ENCODE results near the gene ZNF670. TPM values are rescaled to one million over a fixed set of nuclear protein-coding genes. Genes with fewer than 3 reads are reported as not detected.
A peak's percentile ranks its signal among the peaks of the same experiment; 100 is the strongest.

ZNF670 gene
- total RNA-seq, 2 donors from 2014 or later, result 2.9 to 4.7 TPM

GRCh38 chr1:247087256-247087655 is 8.6 kb upstream of the ZNF670 start:
- no peak for DNase-seq (ENCODE audit: low spot score)
- intact Hi-C loops (cut with DNase I), result no loop called here
- no peaks in the 10 kb centered on the region for H3K27me3 ChIP-seq (replicated peaks; ENCODE audit: insufficient read depth)
- WGBS, result 54% methylated on average over 1 of the region's 1 CpG
- no peaks in the 10 kb centered on the region for H3K4me1 ChIP-seq (replicated peaks)
- no peaks in the 10 kb centered on the region for H3K9me3 ChIP-seq
- TF ChIP-seq POLR2AphosphoS5 (IDR thresholded peaks at IDR 0.05), result no peak
- no peak for TF ChIP-seq POLR2A (IDR thresholded peaks at IDR 0.05)
- TF ChIP-seq CTCF (IDR thresholded peaks at IDR 0.05), result no peak
- H3K36me3 ChIP-seq, result no peaks in the 10 kb centered on the region
- no peak overlapping the region for H3K27ac ChIP-seq
- no peak overlapping the region for H3K4me3 ChIP-seq

- no peaks in the 10 kb centered on the region for H3K36me3 ChIP-seq
- no peak overlapping the region for H3K4me3 ChIP-seq
- no peaks in the 10 kb centered on the region for H3K4me1 ChIP-seq (replicated peaks)
- WGBS, result 81% methylated on average over 7 of the region's 8 CpGs
- TF ChIP-seq CTCF (IDR thresholded peaks at IDR 0.05) (no peak), POLR2AphosphoS5 (IDR thresholded peaks at IDR 0.05) (no peak), POLR2A (IDR thresholded peaks at IDR 0.05) (no peak)
- no peak for DNase-seq (ENCODE audit: low spot score)
- H3K9me3 ChIP-seq, result no peaks in the 10 kb centered on the region
- intact Hi-C loops (cut with DNase I), result no loop called here
- H3K27ac ChIP-seq, result no peak overlapping the region
- H3K27me3 ChIP-seq (replicated peaks; ENCODE audit: insufficient read depth), result no peaks in the 10 kb centered on the region
Measured at GRCh38 chr1:247085310-247085709, 6.7 kb upstream of the ZNF670 start.

DNA sequence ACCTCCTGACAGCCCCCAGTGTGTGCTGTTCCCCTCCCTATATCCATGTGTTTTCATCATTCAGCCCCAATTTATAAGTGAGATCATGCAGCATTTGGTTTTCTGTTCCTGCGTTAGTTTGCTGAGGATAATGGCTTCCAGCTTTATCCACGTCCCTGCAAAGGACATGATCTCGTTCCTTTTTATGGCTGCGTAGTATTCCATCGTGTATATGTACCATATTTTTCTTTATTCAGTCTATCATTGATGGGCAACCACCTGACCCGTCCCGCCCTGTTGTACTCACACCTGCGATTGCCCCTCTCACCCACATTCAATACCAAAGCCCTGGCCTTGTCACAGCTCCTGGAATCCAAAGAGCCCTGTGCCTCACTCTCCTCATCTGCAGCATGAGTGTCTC is 6.2 kb upstream of the ZNF670 start:
- Histone ChIP-seq H3K4me3 (no peak overlapping the region), H3K36me3 (no peaks in the 10 kb centered on the region), H3K4me1 (replicated peaks) (no peaks in the 10 kb centered on the region), H3K27me3 (replicated peaks; ENCODE audit: insufficient read depth) (no peaks in the 10 kb centered on the region), H3K9me3 (no peaks in the 10 kb centered on the region), H3K27ac (no peak overlapping the region)
- intact Hi-C loops (cut with DNase I), result no loop called here
- 94% methylated on average over 8 of the region's 8 CpGs for WGBS
- TF ChIP-seq POLR2AphosphoS5 (IDR thresholded peaks at IDR 0.05) (no peak), CTCF (IDR thresholded peaks at IDR 0.05) (no peak), POLR2A (IDR thresholded peaks at IDR 0.05) (no peak)
- no peak for DNase-seq (ENCODE audit: low spot score)

DNA sequence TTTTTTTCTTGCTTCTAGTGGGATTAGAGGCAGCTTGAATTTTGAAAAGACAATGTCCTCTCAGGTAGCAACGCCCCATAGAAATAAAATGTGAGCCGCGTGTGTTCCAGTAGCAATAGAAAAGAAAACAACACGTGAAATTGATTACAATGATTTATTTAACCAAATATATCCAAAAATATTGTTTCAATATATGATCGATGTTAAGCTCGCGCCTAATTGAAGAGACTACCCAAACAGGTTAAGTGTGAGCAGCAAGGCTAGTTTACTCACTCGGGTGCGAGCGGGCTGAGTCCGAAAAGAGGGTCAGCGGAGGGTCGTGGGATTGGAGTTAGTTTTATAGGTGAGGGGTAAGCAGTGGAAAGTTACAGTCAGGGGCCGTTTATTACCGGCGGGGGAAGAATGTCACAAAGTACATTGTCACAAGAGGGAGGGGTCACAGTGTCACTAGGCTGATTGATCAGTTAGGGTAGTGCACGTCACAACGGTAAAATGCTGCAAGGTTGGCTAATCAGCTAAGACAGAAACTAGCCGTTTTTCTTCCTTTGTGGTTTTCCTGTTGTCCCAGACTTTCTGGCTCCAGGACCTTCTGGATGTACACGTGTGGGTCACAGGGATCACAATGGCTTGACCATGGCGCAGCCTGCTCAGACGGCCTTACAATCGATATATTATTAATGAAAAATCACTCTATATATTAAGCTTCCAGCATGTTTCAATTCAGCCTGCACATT is 697 bp upstream of the ZNF670 start:
- Histone ChIP-seq H3K27ac (peak overlapping the region in 1 of 2 donors; percentile 75), H3K4me3 (peak overlapping the region; percentile 79 to 86), H3K4me1 (replicated peaks) (no peaks in the 10 kb centered on the region), H3K9me3 (no peaks in the 10 kb centered on the region), H3K27me3 (replicated peaks; ENCODE audit: insufficient read depth) (no peaks in the 10 kb centered on the region), H3K36me3 (no peaks in the 10 kb centered on the region)
- no peak for DNase-seq (ENCODE audit: low spot score)
- intact Hi-C loops (cut with DNase I), result no loop called here
- TF ChIP-seq CTCF (IDR thresholded peaks at IDR 0.05) (no peak), POLR2AphosphoS5 (IDR thresholded peaks at IDR 0.05) (no peak), POLR2A (IDR thresholded peaks at IDR 0.05) (no peak)
- WGBS, result 49% methylated on average over 23 of the region's 23 CpGs

DNA sequence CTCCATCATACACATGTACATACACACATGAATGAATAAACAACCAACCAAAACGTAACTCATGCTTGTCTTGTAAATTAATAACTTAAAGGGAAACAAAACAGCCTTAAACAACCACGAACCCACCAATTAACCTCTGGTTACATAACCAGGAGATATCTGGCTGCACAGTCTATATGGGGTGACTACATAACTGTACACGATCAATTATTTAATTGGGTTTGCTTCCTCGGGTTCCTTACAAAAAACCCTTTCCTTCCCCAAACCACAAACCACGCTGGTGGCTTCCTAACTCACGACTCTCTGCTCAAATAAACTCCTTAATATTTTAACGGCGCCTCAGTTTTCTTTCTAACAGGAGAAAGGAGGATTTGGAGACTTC is 744 bp downstream of the ZNF670 start:
- Histone ChIP-seq H3K9me3 (no peaks in the 10 kb centered on the region), H3K4me1 (replicated peaks) (no peaks in the 10 kb centered on the region), H3K4me3 (peak overlapping the region; percentile 79 to 86), H3K27me3 (replicated peaks; ENCODE audit: insufficient read depth) (no peaks in the 10 kb centered on the region), H3K27ac (peak overlapping the region; percentile 75 to 78), H3K36me3 (no peaks in the 10 kb centered on the region)
- DNase-seq (ENCODE audit: low spot score), result no peak
- under 1% methylated on average over 8 of the region's 8 CpGs for WGBS
- TF ChIP-seq POLR2AphosphoS5 (IDR thresholded peaks at IDR 0.05) (no peak), CTCF (IDR thresholded peaks at IDR 0.05) (no peak), POLR2A (IDR thresholded peaks at IDR 0.05) (no peak)
- intact Hi-C loops (cut with DNase I), result no loop called here

All from prostate gland (tissue), 2 donors.